H1 (cell line): ENCODE measurements around the gene MVP. TPM values are rescaled to one million over a fixed set of nuclear protein-coding genes. Genes with fewer than 3 reads are reported as not detected.

Experiments
- ATF2 ChIP-seq: IDR thresholded peaks from 2 replicates; pipeline ENCODE4 v1.6.1; 2012; ENCODE audit warnings: low read length, inconsistent platforms
- CHD7 ChIP-seq: fragments of 300-600 bp; sonication (generic); IDR thresholded peaks from 2 replicates; pipeline ENCODE4 v1.7.1; 2012; ENCODE audit warnings: low read length, moderate library complexity, mild to moderate bottlenecking, inconsistent platforms; ENCODE audit not compliant: insufficient replicate concordance
- CTCF ChIP-seq, 3 experiments: IDR thresholded peaks; 1 replicate in 2 of 3; 2 replicates in 1 of 3; pipeline versions ENCODE4 v1.5.1 to v1.6.1; 2011; ENCODE audit warnings: low read length in 3 of 3, mild to moderate bottlenecking in 3 of 3, inconsistent platforms in 2 of 3, low read depth in 1 of 3, moderate library complexity in 1 of 3; ENCODE audit not compliant: insufficient read depth in 1 of 3; ENCODE audit errors: control extremely low read depth in 1 of 3
- EZH2 ChIP-seq: fragments of 200-600 bp; sonication (generic); IDR thresholded peaks from 2 replicates; pipeline ENCODE4 v1.7.1; 2012; ENCODE audit warnings: low read depth, mild to moderate bottlenecking, moderate library complexity, low read length, inconsistent platforms; ENCODE audit not compliant: severe bottlenecking
- POLR2A ChIP-seq, 2 experiments: IDR thresholded peaks; 1 replicate in 1 of 2; 2 replicates in 1 of 2; pipeline ENCODE4 v1.6.1; 2011; ENCODE audit warnings: low read depth in 2 of 2, low read length in 2 of 2, mild to moderate bottlenecking in 2 of 2; ENCODE audit errors: control extremely low read depth in 1 of 2
- polyA plus RNA-seq, 7 experiments: library from polyadenylated mRNA; depleted of rRNA in 3 of 7; stranded (reverse) in 5 of 7; unstranded in 2 of 7; fragments of >200 nt in 5 of 7; fragments of 200-250 nt in 2 of 7; gene quantifications; 1 replicate in 5 of 7; 2 replicates in 1 of 7; 4 replicates in 1 of 7; pipeline versions ENCODE4 v1.2.1 to v1.2.3, GENCODE V29; 2011 to 2013; ENCODE audit warnings: missing spikeins in 2 of 7, mixed read lengths in 2 of 7
- total RNA-seq: library from RNA; stranded (reverse); fragmentation: NEBNext Ultra II Directional; extraction: Animal tissue kit (Norgen Biotek cat#: 25700); gene quantifications from 2 replicates; pipeline ENCODE4 v1.2.1, GENCODE V29; 2021

Gene MVP
- total and polyA plus RNA-seq, 2 of the 8 experiments (the other 6 are each of a cell fraction or from before 2014, with no cell fraction given): 1.9 TPM

GRCh38 chr16:29848420-29849297, 28.4 kb downstream of the MVP start (continued):
- TF ChIP-seq CHD7: no peak
- no peak for TF ChIP-seq ATF2
- TF ChIP-seq EZH2: no peak
- peak; percentile 88 to 99 (median 94) for TF ChIP-seq CTCF (IDR thresholded peaks at IDR 0.05; ENCODE audit: control extremely low read depth in 1 of 3, insufficient read depth in 1 of 3, low read depth in 1 of 3, low read length in 3 of 3)
- TF ChIP-seq POLR2A (IDR thresholded peaks at IDR 0.05; ENCODE audit: control extremely low read depth in 1 of 2, low read depth in 2 of 2, low read length in 2 of 2): no peak
